ENCODE data around the gene PKD1L1.

Gene PKD1L1

DNA sequence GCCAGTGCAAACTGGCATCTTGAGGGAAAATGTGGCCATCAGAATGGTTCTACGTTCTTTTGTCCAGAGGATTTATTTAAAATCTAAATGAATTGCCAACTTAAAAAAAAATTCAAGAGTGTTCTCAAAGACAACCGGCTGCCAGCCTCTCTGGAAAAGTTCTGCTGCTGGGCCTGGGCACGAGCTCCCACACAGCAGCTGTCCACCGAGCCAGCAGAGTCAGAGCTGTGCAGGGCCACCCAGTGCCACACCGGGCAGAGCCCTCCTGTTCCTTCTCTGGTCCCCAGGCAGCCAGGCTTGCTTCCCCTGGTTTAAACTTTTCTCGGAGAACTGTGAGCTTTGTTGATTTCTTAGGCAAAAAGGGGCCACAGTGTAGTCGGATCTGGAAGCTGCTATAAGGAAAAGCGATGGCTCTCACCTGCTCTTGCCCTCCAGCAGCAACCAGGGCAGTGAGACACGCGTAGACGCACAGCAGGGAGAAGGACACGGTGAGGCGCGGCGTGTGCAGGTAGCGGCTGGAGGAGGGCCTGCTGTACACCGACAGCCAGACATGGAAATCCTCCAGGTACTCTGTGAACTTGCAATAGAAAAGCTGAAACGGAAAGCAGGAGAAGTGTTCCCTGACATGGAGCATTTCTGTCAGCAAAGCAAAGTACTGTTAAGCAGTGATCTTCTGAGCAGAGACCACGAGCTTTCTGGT, 111.6 kb downstream of the PKD1L1 start:
- no peak for TF ChIP-seq EP300 (IDR thresholded peaks at IDR 0.05; ENCODE audit: borderline replicate concordance)
- TF ChIP-seq YY1 (IDR thresholded peaks at IDR 0.05; ENCODE audit: low read depth), result no peak

DNA sequence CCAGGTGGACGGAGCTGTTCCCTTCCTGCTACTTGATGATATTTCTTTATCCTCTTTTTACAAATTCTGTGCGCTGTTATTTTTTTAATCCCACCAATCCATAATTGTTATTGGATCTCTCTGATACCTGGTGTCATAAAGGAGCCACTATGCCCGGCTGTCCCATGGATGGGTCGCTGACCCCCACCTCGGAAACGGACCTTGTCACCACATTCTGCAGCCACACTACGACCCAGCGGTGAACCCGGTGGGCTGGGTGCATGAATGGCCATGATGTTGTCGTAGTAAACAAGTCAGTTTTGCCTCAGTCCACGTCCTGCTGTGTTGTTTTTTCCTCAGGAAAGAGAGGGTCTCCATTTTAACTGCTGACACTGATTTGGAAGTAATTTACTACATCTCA, 112.2 kb downstream of the PKD1L1 start:
- TF ChIP-seq EGR1 (IDR thresholded peaks at IDR 0.05) (no peak), CEBPB (IDR thresholded peaks at IDR 0.05) (no peak), TCF12 (IDR thresholded peaks at IDR 0.05; ENCODE audit: low read depth) (no peak), ZBTB7A (IDR thresholded peaks at IDR 0.05; ENCODE audit: low read depth) (no peak), EP300 (IDR thresholded peaks at IDR 0.05; ENCODE audit: borderline replicate concordance) (no peak), TAF1 (IDR thresholded peaks at IDR 0.05; ENCODE audit: low read depth) (no peak), FOXM1 (IDR thresholded peaks at IDR 0.05; ENCODE audit: borderline replicate concordance, low read depth) (no peak), YY1 (IDR thresholded peaks at IDR 0.05; ENCODE audit: low read depth) (no peak), CREB1 (IDR thresholded peaks at IDR 0.05; ENCODE audit: low read depth) (no peak), TEAD4 (IDR thresholded peaks at IDR 0.05) (no peak), NFIC (IDR thresholded peaks at IDR 0.05) (no peak)
- TF ChIP-seq, protein P1, sequence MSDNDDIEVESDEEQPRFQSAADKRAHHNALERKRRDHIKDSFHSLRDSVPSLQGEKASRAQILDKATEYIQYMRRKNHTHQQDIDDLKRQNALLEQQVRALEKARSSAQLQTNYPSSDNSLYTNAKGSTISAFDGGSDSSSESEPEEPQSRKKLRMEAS (IDR thresholded peaks at IDR 0.05), result no peak
- TF ChIP-seq, protein P2, sequence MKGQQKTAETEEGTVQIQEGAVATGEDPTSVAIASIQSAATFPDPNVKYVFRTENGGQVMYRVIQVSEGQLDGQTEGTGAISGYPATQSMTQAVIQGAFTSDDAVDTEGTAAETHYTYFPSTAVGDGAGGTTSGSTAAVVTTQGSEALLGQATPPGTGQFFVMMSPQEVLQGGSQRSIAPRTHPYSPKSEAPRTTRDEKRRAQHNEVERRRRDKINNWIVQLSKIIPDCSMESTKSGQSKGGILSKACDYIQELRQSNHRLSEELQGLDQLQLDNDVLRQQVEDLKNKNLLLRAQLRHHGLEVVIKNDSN (IDR thresholded peaks at IDR 0.05), result no peak
- TF ChIP-seq, protein P3, sequence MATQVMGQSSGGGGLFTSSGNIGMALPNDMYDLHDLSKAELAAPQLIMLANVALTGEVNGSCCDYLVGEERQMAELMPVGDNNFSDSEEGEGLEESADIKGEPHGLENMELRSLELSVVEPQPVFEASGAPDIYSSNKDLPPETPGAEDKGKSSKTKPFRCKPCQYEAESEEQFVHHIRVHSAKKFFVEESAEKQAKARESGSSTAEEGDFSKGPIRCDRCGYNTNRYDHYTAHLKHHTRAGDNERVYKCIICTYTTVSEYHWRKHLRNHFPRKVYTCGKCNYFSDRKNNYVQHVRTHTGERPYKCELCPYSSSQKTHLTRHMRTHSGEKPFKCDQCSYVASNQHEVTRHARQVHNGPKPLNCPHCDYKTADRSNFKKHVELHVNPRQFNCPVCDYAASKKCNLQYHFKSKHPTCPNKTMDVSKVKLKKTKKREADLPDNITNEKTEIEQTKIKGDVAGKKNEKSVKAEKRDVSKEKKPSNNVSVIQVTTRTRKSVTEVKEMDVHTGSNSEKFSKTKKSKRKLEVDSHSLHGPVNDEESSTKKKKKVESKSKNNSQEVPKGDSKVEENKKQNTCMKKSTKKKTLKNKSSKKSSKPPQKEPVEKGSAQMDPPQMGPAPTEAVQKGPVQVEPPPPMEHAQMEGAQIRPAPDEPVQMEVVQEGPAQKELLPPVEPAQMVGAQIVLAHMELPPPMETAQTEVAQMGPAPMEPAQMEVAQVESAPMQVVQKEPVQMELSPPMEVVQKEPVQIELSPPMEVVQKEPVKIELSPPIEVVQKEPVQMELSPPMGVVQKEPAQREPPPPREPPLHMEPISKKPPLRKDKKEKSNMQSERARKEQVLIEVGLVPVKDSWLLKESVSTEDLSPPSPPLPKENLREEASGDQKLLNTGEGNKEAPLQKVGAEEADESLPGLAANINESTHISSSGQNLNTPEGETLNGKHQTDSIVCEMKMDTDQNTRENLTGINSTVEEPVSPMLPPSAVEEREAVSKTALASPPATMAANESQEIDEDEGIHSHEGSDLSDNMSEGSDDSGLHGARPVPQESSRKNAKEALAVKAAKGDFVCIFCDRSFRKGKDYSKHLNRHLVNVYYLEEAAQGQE (IDR thresholded peaks at IDR 0.05; ENCODE audit: low read depth), result no peak

DNA sequence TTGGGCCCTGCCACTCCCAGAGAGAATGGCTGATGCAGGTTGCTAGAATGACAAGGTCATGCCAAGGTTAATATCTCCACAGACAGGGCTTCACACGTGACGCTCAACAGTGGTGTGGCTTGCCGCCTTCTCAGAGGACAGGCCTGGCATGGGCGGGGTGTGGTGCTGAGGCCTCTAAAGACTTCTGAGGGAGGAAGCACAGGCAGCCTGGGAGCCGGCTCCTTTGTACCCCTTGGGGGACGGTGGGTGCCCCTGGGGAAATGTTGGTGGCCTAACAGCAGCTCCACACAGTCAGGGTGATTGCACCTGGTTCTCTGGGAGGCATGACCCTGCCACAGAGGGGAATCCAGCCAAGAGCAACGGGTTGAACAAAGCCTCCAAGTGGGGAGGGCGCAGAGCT, 115.1 kb downstream of the PKD1L1 start:
- no peak for TF ChIP-seq CREB1 (IDR thresholded peaks at IDR 0.05; ENCODE audit: low read depth)
- TF ChIP-seq EGR1 (IDR thresholded peaks at IDR 0.05), result no peak
- TF ChIP-seq EP300 (IDR thresholded peaks at IDR 0.05; ENCODE audit: borderline replicate concordance), result no peak
- no peak for TF ChIP-seq TAF1 (IDR thresholded peaks at IDR 0.05; ENCODE audit: low read depth)
- no peak for TF ChIP-seq ZBTB7A (IDR thresholded peaks at IDR 0.05; ENCODE audit: low read depth)
- TF ChIP-seq TCF12 (IDR thresholded peaks at IDR 0.05; ENCODE audit: low read depth), result no peak
- TF ChIP-seq FOXM1 (IDR thresholded peaks at IDR 0.05; ENCODE audit: borderline replicate concordance, low read depth), result no peak
- no peak for TF ChIP-seq YY1 (IDR thresholded peaks at IDR 0.05; ENCODE audit: low read depth)
- no peak for TF ChIP-seq NFIC (IDR thresholded peaks at IDR 0.05)

DNA sequence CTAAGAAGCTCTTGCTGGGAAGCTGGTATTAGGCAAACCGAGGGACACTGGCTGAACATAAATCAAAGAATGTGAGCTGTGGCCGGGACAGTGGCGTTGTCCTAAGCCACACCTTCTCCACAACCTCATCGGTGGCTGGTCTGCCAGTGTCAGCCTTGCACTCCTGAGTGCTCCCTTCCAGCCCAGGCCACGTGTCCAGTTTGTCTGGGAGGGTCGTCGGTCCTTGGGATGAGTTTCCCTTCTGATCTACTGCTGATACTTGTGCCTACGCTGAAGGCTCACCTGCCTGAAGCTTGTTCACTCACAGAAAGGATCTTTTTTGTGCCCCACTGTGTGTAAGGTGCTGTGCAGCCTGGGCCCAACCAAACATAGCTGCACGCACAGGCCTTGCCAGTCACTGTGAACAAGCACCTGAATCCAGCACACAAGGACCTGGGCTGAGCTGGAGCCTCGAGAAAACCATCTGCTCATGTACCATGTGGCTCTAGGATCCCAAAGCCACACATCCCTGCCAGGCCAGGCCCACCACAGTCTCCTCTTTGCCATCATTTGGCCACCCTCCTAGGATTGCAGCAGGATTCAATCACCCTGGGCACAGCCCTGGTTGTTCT, 116.1 kb downstream of the PKD1L1 start:
- TF ChIP-seq RAD21 (IDR thresholded peaks at IDR 0.05; ENCODE audit: low read depth) (no peak), TEAD4 (IDR thresholded peaks at IDR 0.05) (no peak), ZBTB7A (IDR thresholded peaks at IDR 0.05; ENCODE audit: low read depth) (no peak), EGR1 (IDR thresholded peaks at IDR 0.05) (no peak), TAF1 (IDR thresholded peaks at IDR 0.05; ENCODE audit: low read depth) (no peak), YY1 (IDR thresholded peaks at IDR 0.05; ENCODE audit: low read depth) (no peak), CEBPB (IDR thresholded peaks at IDR 0.05) (no peak), FOXM1 (IDR thresholded peaks at IDR 0.05; ENCODE audit: borderline replicate concordance, low read depth) (no peak), EP300 (IDR thresholded peaks at IDR 0.05; ENCODE audit: borderline replicate concordance) (no peak), TCF12 (IDR thresholded peaks at IDR 0.05; ENCODE audit: low read depth) (no peak), CREB1 (IDR thresholded peaks at IDR 0.05; ENCODE audit: low read depth) (no peak), NFIC (IDR thresholded peaks at IDR 0.05) (no peak)
- TF ChIP-seq, protein P1 (IDR thresholded peaks at IDR 0.05), result no peak
- TF ChIP-seq, protein P2 (IDR thresholded peaks at IDR 0.05), result no peak
- TF ChIP-seq, protein P3 (IDR thresholded peaks at IDR 0.05; ENCODE audit: low read depth), result no peak

DNA sequence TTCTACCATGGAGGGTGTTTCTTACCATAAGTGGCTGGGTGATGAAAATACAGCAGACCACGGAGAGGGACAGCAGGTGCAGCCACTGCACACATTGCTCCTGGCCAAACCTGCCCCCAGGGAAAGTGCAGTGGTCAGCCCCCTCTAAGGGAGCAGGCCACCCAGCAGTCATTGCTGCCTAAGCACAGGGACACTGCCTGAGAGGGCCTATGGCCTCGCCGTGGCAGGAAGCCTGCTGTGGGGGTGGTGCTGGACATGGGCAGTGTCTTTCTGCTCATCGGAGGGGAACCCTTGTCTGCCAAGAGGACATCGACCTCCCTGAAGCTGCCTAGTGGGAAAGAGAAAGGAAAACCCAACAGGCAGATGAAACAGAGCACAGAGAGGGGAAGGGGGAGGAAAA, 118.3 kb downstream of the PKD1L1 start:
- TF ChIP-seq CREB1 (IDR thresholded peaks at IDR 0.05; ENCODE audit: low read depth) (no peak), TAF1 (IDR thresholded peaks at IDR 0.05; ENCODE audit: low read depth) (no peak), TCF12 (IDR thresholded peaks at IDR 0.05; ENCODE audit: low read depth) (no peak), NFIC (IDR thresholded peaks at IDR 0.05) (no peak), EGR1 (IDR thresholded peaks at IDR 0.05) (no peak), FOXM1 (IDR thresholded peaks at IDR 0.05; ENCODE audit: borderline replicate concordance, low read depth) (no peak), TEAD4 (IDR thresholded peaks at IDR 0.05) (no peak), CEBPB (IDR thresholded peaks at IDR 0.05) (no peak), EP300 (IDR thresholded peaks at IDR 0.05; ENCODE audit: borderline replicate concordance) (no peak), YY1 (IDR thresholded peaks at IDR 0.05; ENCODE audit: low read depth) (no peak)
- TF ChIP-seq, protein P2 (IDR thresholded peaks at IDR 0.05), result no peak
- TF ChIP-seq, protein P3 (IDR thresholded peaks at IDR 0.05; ENCODE audit: low read depth), result no peak
